GM18858 (cell line): Measurements from ENCODE around the gene GPR26.

Experiments used
- ATAC-seq: cut with Tn5 transposase; IDR thresholded peaks from one replicate; pipeline ENCODE4 v1.9.1; 2021; ENCODE audit not compliant: unreplicated experiment

GPR26 gene, protein sequence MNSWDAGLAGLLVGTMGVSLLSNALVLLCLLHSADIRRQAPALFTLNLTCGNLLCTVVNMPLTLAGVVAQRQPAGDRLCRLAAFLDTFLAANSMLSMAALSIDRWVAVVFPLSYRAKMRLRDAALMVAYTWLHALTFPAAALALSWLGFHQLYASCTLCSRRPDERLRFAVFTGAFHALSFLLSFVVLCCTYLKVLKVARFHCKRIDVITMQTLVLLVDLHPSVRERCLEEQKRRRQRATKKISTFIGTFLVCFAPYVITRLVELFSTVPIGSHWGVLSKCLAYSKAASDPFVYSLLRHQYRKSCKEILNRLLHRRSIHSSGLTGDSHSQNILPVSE

DNA sequence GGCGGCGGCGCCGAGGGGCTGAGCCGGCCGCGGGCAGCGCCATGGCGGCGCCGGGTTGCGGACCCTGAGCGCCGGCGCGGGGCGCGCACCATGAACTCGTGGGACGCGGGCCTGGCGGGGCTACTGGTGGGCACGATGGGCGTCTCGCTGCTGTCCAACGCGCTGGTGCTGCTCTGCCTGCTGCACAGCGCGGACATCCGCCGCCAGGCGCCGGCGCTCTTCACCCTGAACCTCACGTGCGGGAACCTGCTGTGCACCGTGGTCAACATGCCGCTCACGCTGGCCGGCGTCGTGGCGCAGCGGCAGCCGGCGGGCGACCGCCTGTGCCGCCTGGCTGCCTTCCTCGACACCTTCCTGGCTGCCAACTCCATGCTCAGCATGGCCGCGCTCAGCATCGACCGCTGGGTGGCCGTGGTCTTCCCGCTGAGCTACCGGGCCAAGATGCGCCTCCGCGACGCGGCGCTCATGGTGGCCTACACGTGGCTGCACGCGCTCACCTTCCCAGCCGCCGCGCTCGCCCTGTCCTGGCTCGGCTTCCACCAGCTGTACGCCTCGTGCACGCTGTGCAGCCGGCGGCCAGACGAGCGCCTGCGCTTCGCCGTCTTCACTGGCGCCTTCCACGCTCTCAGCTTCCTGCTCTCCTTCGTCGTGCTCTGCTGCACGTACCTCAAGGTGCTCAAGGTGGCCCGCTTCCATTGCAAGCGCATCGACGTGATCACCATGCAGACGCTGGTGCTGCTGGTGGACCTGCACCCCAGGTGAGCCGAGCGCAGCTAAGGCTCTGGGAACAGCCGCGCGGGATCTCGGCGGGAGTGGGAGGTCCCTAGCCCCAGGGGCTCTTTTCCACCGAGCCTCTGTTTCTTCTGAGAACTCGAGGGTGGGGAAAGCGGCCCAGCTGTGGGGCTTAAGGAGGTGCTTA lies at the start of gene GPR26:
Gene GPR26, plus strand, starts transcription at position 38 of the 919 bp plus-strand sequence. Its CDS starts 53 bp downstream, at position 91.
- no peak for ATAC-seq

DNA sequence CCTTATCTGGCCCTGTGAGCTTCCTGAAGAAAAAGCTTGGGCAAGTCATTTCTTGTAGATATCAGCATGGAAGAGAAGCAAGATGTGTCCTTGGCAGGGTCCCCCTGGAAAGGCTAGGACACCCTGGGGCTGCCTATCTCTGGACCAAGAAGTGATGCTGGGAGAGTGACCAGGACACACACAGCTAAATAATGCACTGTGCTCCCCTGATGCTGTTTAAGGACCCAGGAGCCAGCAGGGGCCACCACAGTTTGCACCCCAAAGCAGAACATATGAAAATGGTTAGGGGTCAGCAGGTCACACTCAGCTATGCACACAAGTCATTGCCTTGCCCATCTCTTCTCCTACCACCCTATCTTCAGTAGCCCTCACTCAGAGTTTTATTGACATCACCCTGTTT lies 47.9 kb upstream of the GPR26 start:
- no peak for ATAC-seq

DNA sequence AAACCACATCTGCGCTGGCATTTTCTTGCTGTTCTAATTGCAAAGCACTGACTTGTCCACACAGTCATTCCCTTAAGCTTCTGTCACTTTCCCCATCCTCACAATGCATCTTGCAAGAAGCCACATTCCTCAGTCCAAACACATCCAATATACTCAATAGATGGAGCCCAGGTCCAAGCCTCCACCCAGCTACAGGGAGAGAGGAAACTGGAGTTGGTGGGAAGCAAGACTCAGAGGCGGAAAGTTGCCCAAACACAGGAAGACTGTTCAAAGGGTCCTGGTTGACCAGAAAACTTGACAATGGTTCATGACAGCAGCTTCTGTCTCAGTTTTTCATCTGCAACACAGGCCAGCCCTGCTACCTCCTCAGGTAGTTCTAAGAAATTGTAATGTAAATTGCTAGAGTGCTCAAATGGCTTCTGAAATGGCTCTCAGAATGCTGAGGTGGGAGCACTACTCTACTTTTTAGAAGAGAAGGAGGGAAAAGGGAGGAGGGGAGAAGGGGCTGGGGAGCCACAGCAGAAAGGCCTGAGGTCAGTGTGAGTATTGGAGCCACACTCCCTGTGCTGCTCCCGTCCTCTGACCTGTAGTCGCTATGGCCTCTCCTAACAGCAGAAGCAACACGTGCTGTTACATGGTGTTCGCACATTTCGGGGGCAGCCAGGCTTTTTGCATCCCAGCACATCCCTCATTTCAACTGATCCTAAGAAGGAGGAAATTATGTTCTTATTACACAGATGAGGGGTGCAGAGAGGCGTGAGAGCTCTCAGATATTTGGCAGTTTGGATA lies 46.9 kb upstream of the GPR26 start:
- no peak for ATAC-seq

DNA sequence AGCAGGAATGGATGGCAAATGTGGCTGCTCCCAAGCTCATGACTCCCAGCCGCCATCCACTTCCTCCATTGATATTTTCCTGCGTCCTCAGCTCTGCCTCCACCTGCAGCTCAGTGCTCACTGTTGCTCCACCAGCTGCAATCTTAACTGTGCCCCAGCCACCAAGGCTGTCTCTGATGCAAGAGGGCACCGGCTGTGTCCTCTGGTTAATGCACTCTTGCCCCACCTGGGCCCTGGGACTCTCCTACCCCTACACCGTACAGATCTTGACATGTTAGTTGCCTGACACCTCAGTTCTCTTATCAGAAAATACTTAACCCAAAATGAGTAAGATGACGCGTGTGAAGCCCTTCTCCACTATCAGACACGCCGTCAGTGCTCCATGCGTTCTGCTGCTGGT lies 45.5 kb upstream of the GPR26 start:
- ATAC-seq, result no peak

DNA sequence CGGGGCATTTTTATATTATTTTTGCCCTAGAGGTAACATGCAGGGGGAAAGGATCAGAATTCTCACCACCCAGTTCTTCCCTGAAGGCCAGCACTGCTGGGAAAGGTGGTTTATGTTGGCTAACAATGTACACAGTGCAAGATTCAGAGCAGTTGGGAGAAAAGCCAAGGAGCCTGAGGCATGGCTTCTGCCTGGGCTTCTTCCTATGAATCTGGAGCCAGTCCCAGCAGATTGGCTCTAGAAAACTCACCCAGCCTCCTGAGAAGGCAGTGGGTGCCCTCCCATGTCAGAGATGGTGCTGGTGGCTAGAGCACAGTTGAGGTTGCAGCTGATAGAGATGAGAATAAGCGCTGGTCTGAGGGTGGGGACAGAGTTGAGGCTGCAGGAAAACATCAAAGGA lies 44.7 kb upstream of the GPR26 start:
- no peak for ATAC-seq

DNA sequence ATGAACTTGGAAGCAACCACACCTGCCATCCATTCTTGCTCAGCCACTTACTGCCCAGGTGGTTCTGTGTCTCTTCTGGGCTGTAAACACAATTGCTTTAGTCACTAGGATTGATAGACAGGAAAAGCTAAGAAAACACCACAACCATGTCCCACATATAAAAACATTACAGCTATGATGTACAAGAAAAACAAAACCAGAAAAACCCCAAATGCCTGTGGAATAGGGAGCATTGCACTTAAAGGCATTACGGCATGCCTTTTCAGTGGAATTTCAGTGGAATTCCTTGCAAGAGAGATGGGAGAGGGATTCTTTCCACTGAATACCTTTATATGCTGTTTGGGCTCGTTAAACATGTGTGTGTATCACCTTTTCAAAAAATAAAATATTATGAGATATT lies 44.2 kb upstream of the GPR26 start:
- no peak for ATAC-seq

DNA sequence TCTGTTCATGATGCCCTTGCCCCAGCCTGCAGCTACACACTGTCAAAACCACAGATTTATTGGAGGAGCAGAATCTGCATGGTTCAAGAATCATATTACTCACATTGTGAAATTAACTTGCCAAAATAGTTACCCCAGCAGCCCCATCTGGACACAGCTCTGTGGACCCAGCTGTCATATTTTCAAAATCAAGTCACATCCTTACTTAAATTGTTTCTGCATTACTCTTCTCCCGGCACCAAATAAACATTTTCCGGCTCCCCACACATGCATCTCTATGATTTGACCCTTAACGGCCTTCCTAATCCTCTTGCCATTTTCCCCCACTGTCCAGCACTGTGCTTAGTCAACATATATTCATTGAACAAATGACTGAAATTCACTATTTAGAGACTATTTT lies 43.8 kb upstream of the GPR26 start:
- ATAC-seq, result no peak

DNA sequence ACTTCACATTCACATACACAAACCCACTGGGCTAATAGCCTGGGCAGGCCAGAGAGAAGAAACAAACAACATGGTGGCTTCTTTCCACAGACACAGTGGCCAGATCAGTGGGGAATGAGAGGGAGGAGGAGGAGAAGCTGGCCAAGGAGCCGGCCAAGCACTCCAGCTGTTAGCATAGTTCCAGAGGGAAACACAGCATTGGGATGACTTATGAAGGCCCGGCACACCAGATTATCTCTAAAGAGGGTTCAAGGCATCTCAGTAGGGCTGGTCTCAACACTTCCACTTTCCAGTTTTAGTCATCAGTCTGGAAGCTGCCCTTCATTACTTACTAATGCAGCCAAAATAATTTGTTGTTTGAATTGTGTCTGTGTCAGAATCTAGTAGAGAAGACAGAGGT lies 42.1 kb upstream of the GPR26 start:
- no peak for ATAC-seq

DNA sequence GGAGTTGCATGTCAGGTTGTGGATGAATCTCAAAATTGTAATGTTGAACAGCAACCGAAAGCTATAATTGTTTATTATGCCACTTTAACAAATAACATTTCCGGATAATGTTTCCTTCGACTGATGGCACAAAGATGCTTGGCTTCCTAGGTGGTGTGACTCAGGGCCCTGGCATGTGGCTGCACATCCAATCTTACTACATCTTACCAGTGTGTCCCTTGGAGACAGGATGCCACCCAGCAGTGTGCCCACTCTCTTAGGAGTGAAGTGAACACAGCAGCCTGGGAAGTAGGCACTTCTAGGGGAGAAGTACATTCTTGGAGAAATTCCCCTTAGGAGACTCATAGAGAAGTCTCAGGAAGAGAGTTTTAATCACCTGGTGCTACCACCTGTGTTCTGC lies 33.0 kb upstream of the GPR26 start:
- ATAC-seq, result no peak

DNA sequence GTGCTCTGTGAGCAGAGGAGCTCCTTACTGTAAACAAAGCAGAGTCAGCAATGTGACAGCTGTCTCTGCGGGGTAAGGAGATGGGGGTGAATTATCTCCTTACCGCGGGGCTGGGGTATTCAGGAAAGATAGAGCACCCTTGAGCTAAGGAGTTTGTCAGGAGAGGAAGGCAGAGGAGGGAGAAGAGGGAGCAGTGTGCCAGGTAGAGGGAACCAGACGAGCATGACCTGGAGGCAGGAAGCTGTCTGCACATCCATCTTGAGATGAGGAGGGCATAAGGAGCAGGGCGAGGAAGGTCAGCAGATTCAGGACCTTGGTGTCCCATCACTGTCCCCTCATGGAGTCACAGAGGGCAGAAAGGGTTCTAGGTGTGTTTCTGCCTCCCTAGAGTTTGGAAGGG lies 32.5 kb upstream of the GPR26 start:
- no peak for ATAC-seq

DNA sequence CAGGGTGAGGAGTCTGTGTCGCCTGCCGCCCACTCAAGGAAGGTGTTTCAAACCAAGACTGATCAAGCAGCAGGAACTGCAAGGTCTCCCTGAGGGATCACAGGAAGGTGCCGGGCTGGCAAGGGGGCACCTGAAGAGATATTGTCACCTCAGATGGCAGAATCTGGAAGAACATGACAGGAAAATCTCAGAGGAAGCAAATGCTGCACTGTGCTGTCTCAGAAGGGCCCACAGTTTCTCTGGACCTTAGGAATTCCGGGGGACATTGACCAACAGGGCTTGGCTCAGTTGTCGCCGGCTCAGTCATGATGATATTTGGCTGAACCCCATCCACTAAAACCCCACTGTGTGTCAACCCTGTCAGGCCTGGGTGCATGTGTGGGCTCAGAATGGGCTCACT lies 31.9 kb upstream of the GPR26 start:
- no peak for ATAC-seq

DNA sequence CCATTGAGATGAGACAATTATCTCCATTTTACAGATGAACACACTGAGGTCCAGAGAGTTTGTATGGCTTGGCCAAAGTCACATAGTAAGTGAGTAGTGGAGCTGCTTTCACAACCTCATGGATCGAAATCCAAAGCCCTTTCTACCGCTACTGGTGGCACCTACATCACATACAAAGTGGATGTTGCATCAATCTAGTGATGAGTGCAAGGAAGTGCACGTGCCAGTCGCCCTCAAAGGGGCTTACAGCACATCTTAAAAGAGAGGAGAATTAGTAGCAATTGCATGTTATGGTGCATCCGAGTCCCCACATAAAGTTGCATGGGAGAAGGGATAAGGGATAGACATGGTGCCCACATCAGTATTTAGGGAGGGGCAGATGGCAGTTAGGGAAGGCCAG lies 31.0 kb upstream of the GPR26 start:
- ATAC-seq, result no peak

DNA sequence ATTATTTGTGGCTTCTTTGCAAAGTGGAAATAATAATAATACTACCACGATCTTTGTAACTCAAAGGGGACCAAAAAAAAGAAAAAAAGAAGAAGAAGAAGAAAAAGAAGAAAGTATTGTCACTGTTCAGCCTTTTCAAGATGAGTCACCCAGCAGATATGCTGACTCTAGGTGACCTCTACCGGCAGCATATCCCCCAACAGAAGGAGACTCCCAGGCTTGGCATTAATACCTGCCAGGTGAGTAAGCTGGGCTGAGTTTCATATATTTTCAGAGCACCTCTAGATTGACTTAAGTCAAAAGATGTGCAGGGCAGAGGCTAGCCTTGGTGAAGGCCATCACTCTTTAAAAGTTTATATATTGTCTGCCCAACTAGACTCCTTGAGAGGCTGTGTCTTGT lies 30.4 kb upstream of the GPR26 start:
- no peak for ATAC-seq

DNA sequence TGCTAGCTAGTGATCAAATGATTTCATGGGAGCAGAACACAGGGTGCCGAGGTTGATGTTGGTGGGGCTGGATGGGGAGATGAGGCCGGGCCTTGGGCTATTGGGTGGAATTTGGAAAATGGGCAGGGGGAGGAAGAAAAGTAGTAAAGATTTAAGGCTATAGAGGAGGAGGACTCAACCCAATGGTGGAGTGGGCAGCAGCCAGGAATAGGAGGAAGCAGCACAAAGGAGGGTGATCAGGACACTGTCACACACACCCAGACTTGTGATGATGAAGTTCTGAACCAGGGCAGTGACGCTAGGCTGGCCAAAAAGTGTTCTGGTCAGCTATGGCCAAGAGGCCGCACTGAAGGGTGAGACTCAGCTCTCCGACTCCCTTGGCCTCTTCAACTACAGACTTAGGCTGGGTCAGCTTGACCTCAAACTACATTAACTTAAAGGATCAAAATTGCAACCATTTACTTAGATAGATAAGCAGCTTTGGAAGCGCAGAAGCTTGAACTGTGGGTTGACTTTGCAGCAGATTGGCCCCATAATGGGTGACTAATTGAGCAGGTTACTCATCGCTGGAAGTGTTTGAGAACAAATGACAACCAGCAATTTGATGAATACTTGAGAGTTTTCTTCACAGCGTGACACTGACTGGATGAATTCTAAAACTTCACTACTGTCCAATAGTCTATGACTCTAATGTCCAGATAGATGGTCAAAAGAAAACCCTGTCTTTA lies 29.4 kb upstream of the GPR26 start:
- ATAC-seq, result no peak

DNA sequence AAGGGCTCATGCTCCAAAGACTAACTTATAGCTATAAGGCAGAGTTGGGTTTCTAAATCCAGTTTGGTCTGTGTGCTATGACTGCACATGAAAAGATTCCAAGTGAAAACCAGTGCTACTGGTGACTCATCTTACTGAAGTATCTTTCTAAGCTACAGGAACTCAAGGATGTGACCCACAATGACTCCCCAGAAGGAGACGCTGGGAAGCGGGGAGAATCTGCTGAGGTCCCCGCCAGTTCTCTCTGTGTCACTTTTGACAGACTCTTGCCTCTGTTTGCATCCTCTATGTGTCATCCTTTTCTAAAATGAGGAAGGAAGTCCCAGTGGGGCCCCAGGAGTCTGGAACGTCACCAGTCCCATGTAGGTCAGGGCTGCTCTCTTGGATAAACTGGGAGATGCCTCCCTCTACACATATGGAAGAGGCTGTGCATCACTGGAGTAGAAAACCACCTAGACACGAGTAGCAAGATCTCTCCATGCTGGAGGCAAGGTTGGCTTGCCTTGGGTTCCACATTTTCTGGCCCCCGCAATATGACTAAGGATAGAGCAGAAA lies 28.8 kb upstream of the GPR26 start:
- ATAC-seq, result no peak

DNA sequence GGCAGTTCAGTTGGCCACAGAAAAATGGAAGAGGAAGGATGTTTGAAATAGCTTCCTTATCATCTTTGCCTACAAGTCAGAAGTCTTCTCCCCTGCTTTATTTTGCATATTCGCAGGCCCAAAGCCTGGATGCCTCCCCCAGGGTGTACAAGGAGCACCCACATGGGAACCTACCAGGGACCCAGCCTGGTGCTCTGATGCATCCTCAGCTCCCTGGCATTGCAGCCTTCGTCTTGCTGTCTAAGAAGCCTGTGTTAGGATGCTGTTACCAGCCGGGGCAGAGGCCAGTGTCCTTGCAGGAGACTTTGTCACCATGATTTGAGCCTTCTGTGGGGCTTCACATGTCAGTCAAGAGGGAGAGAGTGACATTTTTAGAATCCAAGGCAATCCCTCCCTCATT lies 27.0 kb upstream of the GPR26 start:
- ATAC-seq, result no peak

DNA sequence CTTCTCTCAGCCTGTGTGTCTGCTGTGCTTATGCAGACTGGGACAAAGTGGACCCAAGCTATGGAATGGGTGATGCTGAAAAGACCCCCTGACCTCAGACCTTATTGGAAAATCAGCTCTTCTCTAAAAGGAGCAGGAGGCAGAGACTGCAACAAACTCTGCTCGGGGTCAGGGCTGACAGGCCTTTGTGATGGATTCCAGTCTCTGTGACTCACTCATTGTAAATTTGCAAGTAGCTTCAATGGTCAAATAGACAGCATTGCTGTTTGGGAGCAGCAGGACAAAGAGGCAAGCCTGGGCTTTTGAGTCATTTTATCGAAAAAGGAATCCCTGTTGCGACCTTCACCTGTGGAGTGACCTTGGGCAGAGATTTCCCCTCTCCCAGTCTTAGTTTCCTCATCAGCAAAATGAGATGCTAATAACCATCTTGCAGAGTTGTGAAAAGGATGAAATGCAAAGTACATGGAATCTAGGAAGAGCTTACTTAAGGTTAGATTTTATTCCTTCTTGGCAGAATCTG lies 26.1 kb upstream of the GPR26 start:
- no peak for ATAC-seq

DNA sequence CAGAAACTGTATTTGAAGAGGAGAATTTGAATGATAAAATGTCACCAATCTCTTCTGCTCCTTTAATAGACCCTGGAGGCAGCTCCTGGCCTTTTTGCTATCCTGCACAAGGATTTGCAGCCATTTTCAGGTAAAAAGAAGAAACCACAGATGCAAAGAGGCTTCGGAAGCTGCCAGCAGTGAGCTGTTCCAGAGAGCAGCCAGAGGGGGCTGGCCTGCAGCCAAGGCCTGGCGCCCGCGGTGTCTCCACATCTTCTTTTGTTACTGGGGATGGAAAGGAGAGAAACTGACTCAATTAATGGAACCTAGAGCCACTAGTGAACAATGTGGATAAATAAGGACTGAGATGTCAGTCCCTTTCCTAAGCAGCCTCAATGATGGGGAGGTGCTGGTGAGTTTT lies 23.9 kb upstream of the GPR26 start:
- no peak for ATAC-seq

DNA sequence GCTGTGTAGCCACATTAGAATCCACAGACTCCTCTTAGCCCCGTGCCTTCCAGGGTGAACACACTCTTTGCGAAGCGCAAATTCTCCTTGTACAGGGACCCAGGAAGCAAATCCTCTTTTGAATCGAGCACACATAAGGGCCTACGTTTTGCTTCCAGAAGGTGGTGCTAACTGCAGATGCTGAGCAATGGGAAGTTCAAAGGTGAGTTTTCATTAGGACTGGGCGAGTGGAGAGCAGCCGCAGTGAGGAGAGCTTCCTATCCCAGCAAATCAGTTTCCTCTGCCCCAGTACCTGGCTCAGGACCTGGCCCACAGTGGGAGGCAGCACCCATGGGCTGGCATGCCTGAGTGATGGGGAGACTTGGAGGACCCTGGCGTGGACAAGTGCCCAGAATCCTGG lies 23.5 kb upstream of the GPR26 start:
- no peak for ATAC-seq

DNA sequence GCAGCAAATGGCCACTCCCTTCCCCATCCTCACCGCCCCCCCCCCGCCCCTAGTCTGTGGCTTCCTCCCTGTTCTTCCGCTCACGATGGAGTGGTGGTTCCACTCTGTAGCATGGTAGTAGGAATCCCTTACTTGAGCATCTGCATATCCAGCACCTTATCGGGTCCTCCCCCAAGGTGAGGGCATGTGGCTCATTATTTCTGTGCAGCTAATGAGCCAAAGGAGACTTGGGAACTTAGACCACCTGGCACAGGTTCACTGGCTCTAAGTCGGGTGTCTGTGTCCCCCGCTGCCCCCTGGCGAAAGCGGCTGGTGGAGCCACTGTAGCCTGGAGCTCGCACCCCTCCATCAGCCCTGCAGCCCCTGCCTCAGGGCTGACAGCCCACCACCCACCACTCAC lies 22.8 kb upstream of the GPR26 start:
- no peak for ATAC-seq
